A673 (cell line): ENCODE data around the gene UGT2A1.

ENCODE experiments used
- CTCF ChIP-seq: fragments of 300-800, 200-600 bp; sonication (generic); conservative IDR thresholded peaks from 2 replicates; pipeline ENCODE4 v1.5.1; 2017; ENCODE audit warnings: low read depth, mild to moderate bottlenecking, antibody characterized with exemption, low read length, moderate library complexity, mixed read lengths
- EZH2 ChIP-seq: fragments of 200-600 bp; sonication (generic); IDR thresholded peaks from 2 replicates; pipeline ENCODE4 v1.6.1; 2017; ENCODE audit warnings: borderline replicate concordance, low read depth, mild to moderate bottlenecking, mixed read lengths, antibody characterized with exemption, low read length; ENCODE audit not compliant: poor library complexity, severe bottlenecking

GRCh38 chr4:69701696-69702095 lies 48.6 kb upstream of the UGT2A1 start:
- TF ChIP-seq CTCF (no peak), EZH2 (no peak)
